IPS-NIHi7 (cell line): ENCODE results near the gene CFAP53.

Source experiments
- DNase-seq: peaks from one replicate; pipeline ENCODE4 v3.0.0; 2012; ENCODE audit warnings: mixed read lengths; ENCODE audit errors: extremely low spot score

CFAP53 gene

GRCh38 chr18:50194631-50195532 lies 71.4 kb downstream of the CFAP53 start, which contains the start of gene MYO5B:
Gene MYO5B, minus strand, starts transcription at chr18:50195147. Its CDS starts 354 bp downstream, at chr18:50194793.
- DNase-seq = peak; percentile 92

GRCh38 chr18:50193796-50194630 lies 72.3 kb downstream of the CFAP53 start:
- DNase-seq = peak; percentile 29

- peak; percentile 28 for DNase-seq
Measured at GRCh38 chr18:50192995-50193795, 73.1 kb downstream of the CFAP53 start.

GRCh38 chr18:50190926-50191325 lies 75.4 kb downstream of the CFAP53 start:
- no peak for DNase-seq

- no peak for DNase-seq
Measured at GRCh38 chr18:50190236-50190635, 76.1 kb downstream of the CFAP53 start.

GRCh38 chr18:50189160-50189559 lies 77.1 kb downstream of the CFAP53 start:
- DNase-seq = no peak

GRCh38 chr18:50188652-50189051 lies 77.6 kb downstream of the CFAP53 start:
- DNase-seq = no peak

- DNase-seq = no peak
Measured at GRCh38 chr18:50187659-50188058, 78.6 kb downstream of the CFAP53 start.

- DNase-seq = no peak
Measured at GRCh38 chr18:50186385-50186784, 79.9 kb downstream of the CFAP53 start.

GRCh38 chr18:50183556-50183955 lies 82.7 kb downstream of the CFAP53 start:
- DNase-seq = no peak

GRCh38 chr18:50182511-50182910 lies 83.8 kb downstream of the CFAP53 start:
- no peak for DNase-seq

- no peak for DNase-seq
Measured at GRCh38 chr18:50181590-50181989, 84.7 kb downstream of the CFAP53 start.

GRCh38 chr18:50179465-50179864 lies 86.8 kb downstream of the CFAP53 start:
- DNase-seq = no peak

- no peak for DNase-seq
Measured at GRCh38 chr18:50177294-50177992, 88.9 kb downstream of the CFAP53 start.
